B cell (primary cell): ENCODE results near the gene PLCB1.
"Not testable (repeated sequence)": the region's sequence is repeated elsewhere in the genome, so short reads cannot be mapped to it uniquely, and the experiment has no call there.

Source experiments
- CTCF ChIP-seq: fragments of 200-600 bp; IDR thresholded peaks from one replicate; pipeline ENCODE4 v1.8.0; 2022; ENCODE audit warnings: antibody characterized with exemption, mild to moderate bottlenecking
- EZH2 ChIP-seq: IDR thresholded peaks from 2 replicates; pipeline ENCODE4 v1.6.1; 2012; ENCODE audit warnings: borderline replicate concordance, low read depth, mild to moderate bottlenecking, moderate library complexity, low read length; ENCODE audit not compliant: insufficient read depth, poor library complexity, severe bottlenecking

- not testable (repeated sequence) for TF ChIP-seq CTCF, EZH2
These were observed 334.7 kb downstream of the PLCB1 start for GRCh38 chr20:8466781-8467180.
